ENCODE data around the gene ADAT1.
A peak's percentile ranks its signal among the peaks of the same experiment; 100 is the strongest.

ADAT1 gene

GRCh38 chr16:75572864-75573542 lies 50.1 kb downstream of the ADAT1 start:
- DNase-seq = no peak

DNA sequence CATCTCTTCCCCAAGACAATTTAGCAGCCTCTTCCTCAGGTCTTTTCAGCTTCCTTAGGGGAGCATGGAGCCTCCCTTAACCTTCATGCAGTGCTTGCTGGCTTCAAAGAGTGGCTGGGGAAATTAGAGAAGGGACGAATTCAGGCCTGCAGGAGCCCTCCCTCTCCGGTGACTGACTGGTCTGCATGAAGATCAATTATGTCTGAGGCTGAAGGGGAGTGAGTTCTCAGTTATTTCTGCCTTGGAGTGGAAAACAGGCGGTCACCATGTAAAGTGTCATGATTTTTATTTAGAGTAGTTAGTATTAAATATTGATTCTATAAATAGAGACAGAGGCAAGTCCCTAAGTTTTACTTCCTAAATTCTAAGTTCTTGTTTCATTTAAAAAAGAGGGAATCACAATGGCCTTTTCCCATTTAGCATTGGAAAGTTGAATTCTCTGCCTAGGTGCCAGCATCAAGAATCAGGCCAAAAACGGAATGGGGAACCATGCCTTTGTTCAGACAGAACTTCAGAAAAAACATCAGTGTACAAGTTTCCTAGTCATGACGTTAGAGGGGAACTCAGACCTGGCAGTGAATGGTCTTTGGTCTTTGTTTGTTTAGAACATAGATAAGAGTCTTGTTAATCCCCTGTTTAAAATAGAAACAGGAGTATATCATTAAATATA lies 52.5 kb downstream of the ADAT1 start:
- no peak for DNase-seq

GRCh38 chr16:75567911-75568310 lies 55.2 kb downstream of the ADAT1 start:
- no peak for DNase-seq

DNA sequence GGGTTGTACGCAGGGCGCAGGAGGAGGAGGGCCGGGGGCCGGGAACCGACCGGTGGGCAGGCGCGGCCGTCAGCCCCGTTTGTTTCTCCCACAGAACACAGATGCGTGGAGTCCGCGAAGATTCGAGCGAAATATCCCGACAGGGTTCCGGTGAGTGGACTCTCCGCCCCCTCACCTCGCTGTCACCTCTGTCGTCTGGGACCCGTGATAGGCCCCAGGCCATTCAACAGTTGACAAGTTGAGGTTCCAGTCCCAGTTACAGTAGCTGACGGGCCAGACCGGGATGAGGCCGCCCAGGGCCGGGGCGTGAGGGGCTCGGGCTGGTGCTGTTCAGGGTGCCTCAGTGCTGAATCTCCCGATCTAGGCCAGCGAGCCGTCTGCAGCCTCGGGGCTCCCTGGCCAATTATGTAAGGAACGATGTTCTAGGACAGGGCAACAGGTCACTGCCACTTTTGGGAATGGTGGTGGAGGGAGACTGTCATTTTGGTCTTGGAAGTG lies 56.3 kb downstream of the ADAT1 start:
- no peak for DNase-seq

- DNase-seq = peak; percentile 78
These were observed 56.9 kb downstream of the ADAT1 start, which contains the start of gene GABARAPL2 for GRCh38 chr16:75566040-75566757. GABARAPL2 (plus strand) TSS chr16:75566379; CDS start chr16:75566487, 108 bp downstream.

- no peak for DNase-seq
These were observed 57.4 kb downstream of the ADAT1 start for GRCh38 chr16:75565640-75566039.

GRCh38 chr16:75559564-75560372 lies 63.3 kb downstream of the ADAT1 start:
- DNase-seq = no peak

GRCh38 chr16:75558846-75559401 lies 64.2 kb downstream of the ADAT1 start:
- no peak for DNase-seq

DNA sequence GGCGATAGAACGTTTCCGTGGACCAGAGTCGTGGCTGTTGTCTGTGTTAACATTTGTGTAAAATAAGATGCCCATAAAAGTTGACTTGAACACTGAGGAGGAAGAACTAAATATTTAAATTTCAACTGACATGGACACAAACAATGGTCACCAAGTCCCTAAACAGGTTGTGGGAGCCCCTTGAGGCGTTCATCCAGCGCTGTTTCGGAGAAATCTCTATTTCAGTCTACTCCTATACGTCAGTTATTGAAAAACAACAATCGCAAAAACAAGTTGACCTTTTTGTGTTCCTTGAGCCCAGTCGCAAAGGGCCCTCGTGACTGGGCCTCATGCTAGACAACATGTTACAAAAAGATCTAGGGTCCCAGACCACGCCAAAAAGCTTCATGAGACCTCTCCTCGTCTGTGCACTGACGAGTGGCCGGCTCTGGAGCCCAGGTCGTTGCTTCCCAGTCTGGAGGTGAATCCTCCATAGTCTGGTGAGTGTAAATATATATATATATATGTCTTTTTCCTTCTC lies 66.6 kb downstream of the ADAT1 start:
- DNase-seq = no peak

DNA sequence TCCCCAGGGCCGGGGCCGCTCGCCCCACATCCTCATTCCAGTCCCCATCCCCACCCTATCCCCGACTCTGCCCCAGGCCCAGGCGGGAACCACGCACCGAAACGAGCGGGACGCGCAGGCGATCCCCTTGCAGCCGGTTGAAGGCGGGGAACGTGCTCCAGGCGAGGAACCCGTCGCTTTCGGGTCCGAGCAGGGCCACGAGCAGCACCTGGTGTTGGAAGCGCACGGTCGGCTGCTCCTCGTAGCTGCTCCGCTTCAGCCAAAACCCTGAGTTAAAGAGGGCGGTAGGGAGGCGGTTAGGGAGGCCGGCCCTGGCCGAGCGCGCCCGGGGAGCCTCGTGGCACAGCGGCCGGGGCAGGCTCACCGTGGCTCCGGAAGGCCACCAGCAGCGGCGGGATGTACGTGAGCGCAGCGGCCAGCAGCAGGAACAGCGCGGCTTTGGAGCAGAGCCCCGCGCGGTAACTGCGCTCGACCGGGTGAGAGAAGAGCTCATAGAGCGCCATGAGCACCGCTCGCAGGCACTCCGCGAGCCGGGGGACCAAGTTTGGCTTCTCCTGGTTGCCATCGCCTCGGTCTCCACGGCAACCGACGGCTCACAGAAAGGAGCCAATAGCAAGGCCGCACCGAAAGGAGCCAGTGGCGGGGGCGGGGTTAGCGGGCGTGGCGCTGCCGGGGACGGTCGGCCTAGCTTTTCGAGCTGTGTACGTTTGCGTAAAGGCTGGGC lies 67.2 kb downstream of the ADAT1 start, which contains the start of gene TMEM231:
TMEM231 (minus strand) TSS at position 546 of the 724 bp plus-strand sequence; CDS start at position 503, 43 bp downstream.
- DNase-seq = peak; percentile 39

DNA sequence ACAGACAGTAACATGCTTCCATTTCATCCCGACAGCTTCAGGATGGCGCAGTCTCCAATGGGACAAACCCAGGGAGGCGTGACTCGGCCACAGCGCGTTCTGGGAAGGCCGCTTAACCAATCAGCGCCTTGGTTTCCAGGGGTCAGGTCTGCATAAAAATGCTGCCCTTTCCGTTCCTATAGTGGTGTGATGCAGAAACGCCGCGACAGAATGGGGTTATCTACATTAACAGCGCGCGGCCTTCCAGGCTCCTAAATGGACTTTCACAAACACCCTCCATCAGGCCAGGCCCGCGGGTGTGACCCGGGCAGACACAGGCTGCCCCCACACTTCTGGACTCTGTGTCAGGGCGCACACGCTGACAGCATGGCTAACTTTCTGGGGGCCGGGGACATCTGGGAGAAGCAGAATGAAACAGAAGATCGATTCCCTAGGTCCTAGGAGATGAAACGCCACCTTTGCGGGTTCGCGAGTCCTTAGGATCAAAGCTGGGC lies 67.8 kb downstream of the ADAT1 start:
- no peak for DNase-seq

DNA sequence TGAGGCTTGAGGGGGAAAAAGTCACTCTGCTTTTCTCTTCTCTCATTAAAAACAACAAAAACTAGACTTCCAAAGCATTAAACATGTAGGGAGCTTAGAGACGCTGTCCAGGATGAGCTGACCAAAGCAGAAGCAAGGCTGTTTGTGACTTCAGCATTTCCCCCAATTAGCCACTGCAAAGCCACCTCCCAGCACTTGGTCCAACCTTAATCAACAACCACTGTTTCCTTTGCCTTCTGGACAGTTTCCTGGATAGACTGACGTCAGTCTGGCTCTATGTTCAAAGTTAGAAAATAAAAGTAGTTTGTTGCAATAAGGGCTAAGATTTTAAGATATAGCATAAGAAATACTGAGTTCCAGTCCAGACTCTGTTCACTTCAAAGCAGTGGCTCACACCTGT lies 70.1 kb downstream of the ADAT1 start:
- no peak for DNase-seq

DNA sequence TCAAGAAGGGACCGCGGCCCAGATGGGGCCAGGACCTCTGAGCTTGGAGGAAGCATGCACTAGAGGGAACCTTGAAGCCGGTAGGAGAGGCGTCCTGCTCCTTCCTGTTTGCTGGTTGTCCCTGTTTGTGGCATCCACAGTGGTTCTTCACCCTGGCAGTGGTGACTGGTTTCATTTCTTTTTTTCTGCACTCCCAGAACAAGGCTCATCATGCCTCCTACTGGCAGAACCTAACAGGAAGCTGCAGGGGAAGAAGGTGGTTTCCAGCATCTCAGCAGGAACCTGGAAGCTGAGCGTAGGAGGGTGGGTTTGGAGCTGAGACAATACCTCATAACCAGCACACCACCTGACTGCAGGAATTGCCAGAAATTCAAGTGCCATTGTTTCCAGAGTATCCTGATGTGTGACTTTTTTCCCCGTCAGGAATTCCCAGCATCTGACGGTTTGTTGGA lies 72.8 kb downstream of the ADAT1 start:
- DNase-seq = no peak

Data from KG1 (cell line).